Immature natural killer cell (primary cell): Measurements from ENCODE around the gene TAF11L3. TPM values are rescaled to one million over a fixed set of nuclear protein-coding genes. Genes with fewer than 3 reads are reported as not detected.
"Not testable (repeated sequence)": the region's sequence is repeated elsewhere in the genome, so short reads cannot be mapped to it uniquely, and the experiment has no call there.

Source experiments
- DNase-seq, 3 donors: peaks; one replicate each; pipeline ENCODE4 v3.0.0; 2022; ENCODE audit warnings: mixed read lengths in 1 of 3
- H3K27ac Mint-ChIP-seq, 6 donors: one replicate each; pipeline ENCODE4 v1.8.0; 2020; ENCODE audit warnings: mixed read lengths in 6 of 6, mild to moderate bottlenecking in 5 of 6, inconsistent platforms in 4 of 6, moderate library complexity in 3 of 6
- H3K27me3 Mint-ChIP-seq, 3 donors: one replicate each; pipeline ENCODE4 v1.8.0; 2020 to 2021; ENCODE audit warnings: low read depth in 3 of 3, mild to moderate bottlenecking in 3 of 3, mixed read lengths in 3 of 3, moderate library complexity in 3 of 3, inconsistent platforms in 1 of 3
- H3K36me3 Mint-ChIP-seq, 3 donors: one replicate each; pipeline ENCODE4 v1.8.0; 2020; ENCODE audit warnings: mixed read lengths in 3 of 3, inconsistent platforms in 2 of 3, mild to moderate bottlenecking in 2 of 3
- H3K4me1 Mint-ChIP-seq, 2 donors: one replicate each; pipeline ENCODE4 v1.8.0; 2020; ENCODE audit warnings: inconsistent platforms in 2 of 2, mild to moderate bottlenecking in 2 of 2, mixed read lengths in 2 of 2, moderate library complexity in 1 of 2
- H3K4me3 Mint-ChIP-seq, 5 donors: one replicate each; pipeline ENCODE4 v1.8.0; 2020; ENCODE audit warnings: mild to moderate bottlenecking in 5 of 5, mixed read lengths in 5 of 5, inconsistent platforms in 3 of 5, moderate library complexity in 3 of 5
- H3K9me3 Mint-ChIP-seq, 6 donors: one replicate each; pipeline ENCODE4 v1.8.0; 2020; ENCODE audit warnings: mild to moderate bottlenecking in 6 of 6, mixed read lengths in 6 of 6, inconsistent platforms in 4 of 6, moderate library complexity in 3 of 6
- polyA plus RNA-seq, 3 donors: library from polyadenylated mRNA; unstranded; fragments of 300-500 nt; fragmentation: Illumina TruSeq; gene quantifications; one replicate each; pipeline ENCODE4 v1.2.3, GENCODE V29; 2021

The TAF11L3 gene
- polyA plus RNA-seq: not detected

DNA sequence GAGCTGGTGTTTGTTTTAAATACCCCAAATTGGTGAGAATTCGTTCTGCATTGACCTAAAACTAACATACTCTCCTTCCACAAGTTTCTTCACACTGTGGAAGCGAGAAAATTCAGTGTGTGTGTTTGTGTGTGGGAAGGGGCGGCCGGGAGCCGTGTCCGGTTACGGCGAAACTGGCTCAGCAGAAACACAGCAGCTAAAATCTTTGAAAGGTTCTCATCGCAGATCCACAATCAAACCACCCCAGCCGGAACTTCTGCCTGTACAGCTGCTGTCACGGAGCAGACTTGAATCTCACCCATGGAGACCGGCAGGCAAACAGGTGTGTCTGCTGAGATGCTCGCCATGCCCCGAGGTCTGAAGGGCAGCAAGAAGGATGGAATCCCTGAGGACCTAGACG lies at the start of gene TAF11L3:
TSS of gene TAF11L3 (plus strand) at position 301 of the 400 bp plus-strand sequence.
- H3K9me3 Mint-ChIP-seq: peaks cover 0 to 16% (median 6%) of the 10 kb centered on the region in 6 donors
- not testable (repeated sequence) for H3K4me3 Mint-ChIP-seq, H3K4me1 Mint-ChIP-seq, DNase-seq, H3K36me3 Mint-ChIP-seq, H3K27ac Mint-ChIP-seq, H3K27me3 Mint-ChIP-seq

DNA sequence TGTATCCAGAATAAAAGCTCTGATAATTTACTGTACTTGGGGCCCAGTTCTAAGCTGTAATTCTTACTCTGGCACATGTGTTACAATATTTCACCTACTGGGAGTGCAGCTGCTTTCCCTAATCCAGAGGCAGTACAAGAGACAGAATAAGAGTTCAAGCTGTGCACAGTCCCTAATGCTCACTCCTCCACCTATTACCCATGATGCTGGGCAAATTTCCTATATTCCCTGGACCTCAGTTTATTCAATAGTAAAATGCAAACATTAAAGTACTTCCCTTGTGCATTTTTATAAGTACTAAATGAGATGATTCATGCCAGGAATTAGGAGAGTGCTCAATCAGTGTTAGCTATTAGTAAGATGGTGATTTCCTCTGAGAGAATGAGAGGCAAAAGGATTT lies 48.1 kb upstream of the TAF11L3 start:
- Mint-ChIP-seq H3K4me1 (no peaks in the 10 kb centered on the region), H3K27ac (no peak overlapping the region), H3K9me3 (peaks cover 7 to 46% (median 25%) of the 10 kb centered on the region in 6 donors), H3K27me3 (peaks cover 0 to 4% (median 3%) of the 10 kb centered on the region in 3 donors), H3K36me3 (peaks cover 0 to 4% (median 3%) of the 10 kb centered on the region in 3 donors), H3K4me3 (no peak overlapping the region)
- no peak for DNase-seq

DNA sequence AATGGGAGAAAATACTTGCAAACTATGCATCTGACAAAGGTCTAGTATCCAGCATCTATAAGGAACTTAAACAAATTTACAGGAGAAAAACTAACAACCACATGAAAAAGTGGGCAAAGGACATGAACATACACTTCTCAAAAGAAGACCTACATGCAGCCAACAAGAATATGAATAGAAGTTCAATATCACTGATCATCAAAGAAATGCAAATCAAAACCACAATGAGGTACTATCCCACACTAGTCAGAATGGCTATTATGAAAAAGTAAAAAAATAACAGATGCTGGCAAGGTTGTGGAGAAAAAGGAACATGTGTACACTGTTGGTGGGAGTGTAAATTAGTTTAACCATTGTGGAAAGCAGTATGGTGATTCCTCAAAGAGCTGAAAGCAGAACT lies 43.1 kb upstream of the TAF11L3 start:
- H3K4me3 Mint-ChIP-seq, DNase-seq, H3K4me1 Mint-ChIP-seq: not testable (repeated sequence)

DNA sequence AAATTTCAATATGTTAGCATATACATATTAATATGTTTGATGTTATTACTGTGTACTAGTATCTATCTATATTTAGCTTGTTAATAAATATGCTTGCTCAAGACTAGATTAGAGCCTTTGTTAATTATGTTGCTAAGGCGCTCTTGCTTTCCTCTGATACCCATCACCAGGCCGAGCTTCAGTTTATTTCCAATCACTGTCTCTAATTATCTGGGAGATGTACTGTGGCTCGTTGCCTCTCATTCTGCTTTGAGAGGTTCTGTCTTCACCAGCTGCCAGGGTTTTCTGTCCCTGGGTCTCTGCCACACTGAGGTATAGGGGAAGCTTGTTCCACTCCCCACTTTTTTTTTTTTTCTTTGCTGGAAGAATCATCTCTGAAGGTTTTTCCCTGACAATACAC lies 41.1 kb upstream of the TAF11L3 start:
- Mint-ChIP-seq H3K36me3 (no peaks in the 10 kb centered on the region), H3K4me3 (no peak overlapping the region), H3K4me1 (no peaks in the 10 kb centered on the region), H3K27ac (no peak overlapping the region), H3K27me3 (peaks cover 0 to 8% (median 3%) of the 10 kb centered on the region in 3 donors), H3K9me3 (peaks cover 7 to 22% (median 16%) of the 10 kb centered on the region in 6 donors)
- no peak for DNase-seq

More for the DNA sequence above, 43.1 kb upstream of the TAF11L3 start:
- peaks cover 6 to 29% (median 22%) of the 10 kb centered on the region in 6 donors for H3K9me3 Mint-ChIP-seq
- not testable (repeated sequence) for H3K27ac Mint-ChIP-seq, H3K36me3 Mint-ChIP-seq, H3K27me3 Mint-ChIP-seq

DNA sequence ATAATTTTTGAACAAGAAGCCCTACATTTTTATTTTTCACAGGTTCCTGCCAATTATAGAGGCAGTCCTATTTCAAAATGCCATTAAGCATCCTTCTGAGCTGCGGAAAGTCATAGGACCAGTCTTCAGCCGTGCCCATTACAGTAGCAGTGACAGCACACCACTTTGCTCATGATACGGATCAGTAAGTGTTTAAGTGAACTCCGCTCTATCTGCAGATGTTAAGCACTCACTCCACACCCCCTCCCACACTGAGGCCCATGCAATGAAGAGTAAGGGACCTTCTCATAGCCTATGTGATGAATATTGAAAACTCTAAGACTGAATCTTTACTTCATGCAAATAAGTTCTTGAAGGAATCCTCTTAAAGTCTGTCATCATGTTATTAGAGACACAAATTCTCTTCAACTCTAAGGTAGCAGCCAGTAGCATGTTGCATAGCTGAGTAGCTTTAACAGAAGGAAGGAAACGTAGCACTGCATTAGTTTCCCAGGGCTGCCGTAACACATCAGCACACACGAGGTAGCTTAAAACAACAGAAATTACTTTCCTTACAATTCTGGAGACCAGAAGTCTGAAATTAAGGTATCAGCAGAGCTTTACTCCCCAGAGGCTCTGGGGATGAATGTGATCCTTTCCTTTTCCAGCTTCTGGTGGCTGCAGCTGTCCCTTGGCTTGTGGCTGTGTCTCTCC lies 40.4 kb upstream of the TAF11L3 start:
- no peak for DNase-seq
- H3K4me1 Mint-ChIP-seq: no peaks in the 10 kb centered on the region
- H3K4me3 Mint-ChIP-seq: no peak overlapping the region
- no peaks in the 10 kb centered on the region for H3K36me3 Mint-ChIP-seq
- no peak overlapping the region for H3K27ac Mint-ChIP-seq
- peaks cover 0 to 8% (median 1%) of the 10 kb centered on the region in 3 donors for H3K27me3 Mint-ChIP-seq
- peaks cover 7 to 20% (median 15%) of the 10 kb centered on the region in 6 donors for H3K9me3 Mint-ChIP-seq

DNA sequence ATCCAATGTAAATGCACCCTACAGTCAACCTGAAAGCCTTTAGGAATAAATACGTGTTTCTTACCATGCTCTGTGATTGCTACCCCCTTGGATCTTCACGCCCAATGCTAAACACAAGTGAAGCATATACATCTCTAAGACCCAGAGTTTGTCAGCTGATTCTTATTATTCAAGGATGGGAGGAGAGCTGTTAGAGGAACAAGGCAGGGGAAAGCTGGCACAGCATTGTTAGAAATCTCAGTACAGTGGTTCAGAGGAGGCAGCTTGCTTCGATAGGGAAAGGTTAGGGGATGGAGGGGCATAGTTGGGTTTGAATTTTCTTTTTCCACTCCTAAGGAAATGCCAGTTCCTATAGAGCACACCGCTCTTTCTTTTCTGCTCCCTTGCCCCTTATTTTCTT lies 36.8 kb upstream of the TAF11L3 start:
- H3K27me3 Mint-ChIP-seq: peaks cover 0 to 3% (median 2%) of the 10 kb centered on the region in 3 donors
- no peak overlapping the region for H3K27ac Mint-ChIP-seq
- no peak for DNase-seq
- H3K9me3 Mint-ChIP-seq: peaks cover 6 to 15% (median 11%) of the 10 kb centered on the region in 6 donors
- no peaks in the 10 kb centered on the region for H3K36me3 Mint-ChIP-seq
- no peaks in the 10 kb centered on the region for H3K4me1 Mint-ChIP-seq
- H3K4me3 Mint-ChIP-seq: no peak overlapping the region

DNA sequence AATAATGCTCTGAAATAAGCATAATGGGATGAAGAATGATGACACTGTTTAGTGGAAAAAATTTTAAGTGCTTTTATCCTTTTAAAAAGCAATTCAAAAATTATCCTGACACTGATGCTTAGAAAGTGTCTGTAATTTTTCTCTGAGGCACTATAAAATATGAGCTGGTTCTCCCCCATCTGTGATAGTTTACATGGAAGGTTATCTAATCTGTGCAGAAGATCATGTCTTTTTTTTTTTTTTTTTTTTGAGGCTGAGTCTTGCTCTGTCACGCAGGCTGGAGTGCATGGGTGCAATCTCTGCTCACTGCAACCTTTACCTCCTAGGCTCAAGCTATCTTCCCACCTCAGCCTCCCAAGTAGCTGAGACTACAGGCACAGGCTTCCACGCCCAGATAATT lies 35.4 kb upstream of the TAF11L3 start:
- Mint-ChIP-seq H3K36me3 (no peaks in the 10 kb centered on the region), H3K27me3 (peaks cover 0 to 3% (median 2%) of the 10 kb centered on the region in 3 donors), H3K9me3 (peaks cover 7 to 21% (median 12%) of the 10 kb centered on the region in 6 donors), H3K27ac (no peak overlapping the region), H3K4me1 (no peaks in the 10 kb centered on the region), H3K4me3 (no peak overlapping the region)
- DNase-seq: no peak

DNA sequence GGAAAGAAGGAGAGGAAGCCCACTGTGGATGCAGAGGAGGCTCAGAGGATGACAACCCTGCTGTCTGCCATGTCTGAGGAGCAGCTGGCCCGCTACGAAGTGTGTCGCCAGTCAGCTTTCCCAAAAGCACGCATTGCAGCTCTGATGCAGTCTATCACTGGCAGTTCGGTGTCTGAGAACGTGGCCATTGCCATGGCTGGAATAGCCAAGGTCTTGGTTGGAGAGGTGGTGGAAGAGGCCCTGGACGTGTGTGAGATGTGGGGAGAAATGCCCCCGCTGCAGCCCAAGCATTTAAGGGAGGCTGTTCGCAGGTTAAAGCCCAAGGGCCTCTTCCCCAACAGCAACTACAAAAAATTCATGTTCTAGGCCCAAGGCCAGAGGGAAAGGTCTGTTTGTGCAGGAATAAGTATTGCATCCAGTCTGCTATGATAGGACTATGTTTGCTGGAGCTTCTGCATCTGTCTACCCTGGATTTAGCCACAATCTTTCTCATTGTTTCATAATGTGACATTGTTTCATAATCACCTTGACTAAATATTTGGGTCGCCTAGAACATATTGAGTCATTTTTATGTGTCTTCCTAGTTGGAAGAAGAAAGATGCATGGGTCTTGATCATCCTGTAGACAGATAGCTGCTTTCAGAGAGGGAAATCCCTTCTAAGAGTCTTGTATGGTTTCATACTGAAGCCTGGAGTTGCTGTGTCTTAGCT lies 31.5 kb upstream of the TAF11L3 start:
- H3K4me3 Mint-ChIP-seq, H3K27me3 Mint-ChIP-seq, DNase-seq, H3K27ac Mint-ChIP-seq, H3K36me3 Mint-ChIP-seq, H3K4me1 Mint-ChIP-seq: not testable (repeated sequence)
- H3K9me3 Mint-ChIP-seq: peaks cover 6 to 26% (median 14%) of the 10 kb centered on the region in 6 donors

DNA sequence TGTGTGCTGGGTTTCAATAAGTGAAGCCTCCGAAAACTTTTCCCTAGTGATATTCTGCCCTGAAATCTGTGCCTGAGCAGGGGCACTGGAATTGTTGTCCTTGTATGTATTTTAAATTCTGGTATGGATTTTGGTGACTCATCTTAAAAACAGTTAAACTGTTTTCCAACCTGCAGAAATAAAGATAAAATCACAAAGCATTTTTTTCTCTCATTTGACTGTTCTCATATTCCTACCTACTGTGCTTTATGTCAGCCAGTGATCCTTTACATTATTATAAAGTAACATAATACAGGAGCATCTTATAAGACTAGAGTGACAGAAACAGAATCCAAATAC lies 31.0 kb upstream of the TAF11L3 start:
- peaks cover 0 to 2% (median 0%) of the 10 kb centered on the region in 3 donors for H3K27me3 Mint-ChIP-seq
- no peak for DNase-seq
- H3K4me3 Mint-ChIP-seq: no peak overlapping the region
- H3K9me3 Mint-ChIP-seq: peaks cover 6 to 27% (median 15%) of the 10 kb centered on the region in 6 donors
- H3K36me3 Mint-ChIP-seq: no peaks in the 10 kb centered on the region
- no peaks in the 10 kb centered on the region for H3K4me1 Mint-ChIP-seq
- H3K27ac Mint-ChIP-seq: no peak overlapping the region

DNA sequence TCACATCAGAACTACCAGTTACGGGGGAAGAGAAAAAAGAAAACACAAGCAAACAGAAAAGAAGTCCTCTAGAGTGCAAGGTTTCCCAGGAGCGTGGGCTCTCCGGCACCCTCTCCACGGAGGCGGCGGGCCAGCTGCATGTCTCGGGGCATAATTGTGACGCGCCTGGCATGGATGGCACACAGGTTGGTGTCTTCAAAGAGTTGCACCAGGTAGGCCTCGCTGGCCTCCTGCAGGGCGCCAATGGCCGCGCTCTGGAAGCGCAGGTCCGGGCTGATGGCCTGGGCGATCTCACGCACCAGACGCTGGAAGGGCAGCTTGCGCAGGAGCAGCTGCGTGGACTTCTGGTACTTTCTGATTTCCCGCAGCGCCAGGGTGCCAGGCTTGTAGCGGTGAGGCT lies 26.9 kb upstream of the TAF11L3 start:
- H3K27ac Mint-ChIP-seq, DNase-seq, H3K4me3 Mint-ChIP-seq, H3K4me1 Mint-ChIP-seq, H3K27me3 Mint-ChIP-seq, H3K36me3 Mint-ChIP-seq: not testable (repeated sequence)
- H3K9me3 Mint-ChIP-seq: peaks cover 14 to 47% (median 25%) of the 10 kb centered on the region in 6 donors

DNA sequence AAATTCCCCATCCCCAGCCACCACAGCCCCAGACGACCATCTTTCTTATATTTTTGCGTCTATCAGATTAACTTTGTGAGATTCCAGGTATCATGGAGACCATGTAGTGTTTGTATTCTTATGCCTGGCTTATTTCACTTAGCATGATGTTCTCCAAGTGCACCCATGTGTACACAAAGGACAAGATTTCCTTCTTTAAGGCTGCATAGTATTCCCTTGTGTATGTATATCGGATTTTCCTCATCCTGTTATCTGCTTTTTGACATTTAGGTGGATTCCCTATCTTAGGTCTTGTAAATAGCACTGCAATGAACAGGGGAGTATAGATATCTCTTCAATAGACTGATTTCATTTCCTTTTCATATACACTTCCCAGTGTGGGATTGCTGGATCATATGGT lies 25.4 kb upstream of the TAF11L3 start:
- H3K27me3 Mint-ChIP-seq: no peaks in the 10 kb centered on the region
- no peak overlapping the region for H3K27ac Mint-ChIP-seq
- H3K4me3 Mint-ChIP-seq: no peak overlapping the region
- no peak for DNase-seq
- H3K9me3 Mint-ChIP-seq: peaks cover 12 to 52% (median 26%) of the 10 kb centered on the region in 6 donors
- H3K4me1 Mint-ChIP-seq: no peaks in the 10 kb centered on the region
- peaks cover 0 to 5% (median 0%) of the 10 kb centered on the region in 3 donors for H3K36me3 Mint-ChIP-seq

DNA sequence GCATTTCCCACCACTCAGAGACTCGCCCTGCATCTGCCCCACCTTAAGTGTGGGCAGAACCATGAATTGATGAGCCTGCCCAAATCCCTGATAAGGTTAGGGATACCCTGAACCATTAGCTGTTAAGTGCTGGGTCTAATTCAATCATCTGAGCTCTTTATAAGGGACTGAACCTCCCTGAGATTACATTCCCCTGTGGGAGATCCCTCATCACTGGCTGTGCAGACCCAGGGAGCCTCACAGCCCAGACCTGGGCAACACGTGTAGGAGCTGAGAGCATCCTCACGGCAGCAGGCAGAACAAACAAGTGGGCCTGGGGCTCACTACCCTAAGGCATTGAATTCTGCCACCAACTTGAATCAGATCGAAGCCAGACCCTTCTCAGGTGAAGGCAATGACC lies 20.7 kb upstream of the TAF11L3 start:
- no peak for DNase-seq
- peaks cover 0 to 5% (median 0%) of the 10 kb centered on the region in 3 donors for H3K36me3 Mint-ChIP-seq
- no peaks in the 10 kb centered on the region for H3K4me1 Mint-ChIP-seq
- H3K27me3 Mint-ChIP-seq: peaks cover 0 to 2% (median 0%) of the 10 kb centered on the region in 3 donors
- H3K9me3 Mint-ChIP-seq: peaks cover 9 to 53% (median 26%) of the 10 kb centered on the region in 6 donors
- H3K27ac Mint-ChIP-seq: no peak overlapping the region
- H3K4me3 Mint-ChIP-seq: no peak overlapping the region

DNA sequence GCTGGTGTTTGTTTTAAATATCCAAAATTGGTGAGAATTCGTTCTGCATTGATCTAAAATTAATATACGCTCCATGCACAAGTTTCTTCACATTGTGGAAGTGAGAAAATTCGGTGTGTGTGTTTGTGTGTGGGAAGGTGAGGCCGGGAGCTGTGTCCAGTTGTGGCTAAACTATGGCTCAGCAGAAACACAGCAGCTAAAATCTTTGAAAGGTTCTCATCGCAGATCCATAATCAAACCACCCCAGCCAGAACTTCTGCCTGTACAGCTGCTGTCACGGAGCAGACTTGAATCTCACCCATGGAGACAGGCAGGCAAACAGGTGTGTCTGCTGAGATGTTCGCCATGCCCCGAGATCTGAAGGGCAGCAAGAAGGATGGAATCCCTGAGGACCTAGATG lies 20.2 kb upstream of the TAF11L3 start, which contains the start of gene TAF11L2:
TSS of gene TAF11L2 (plus strand) at position 301 of the 400 bp plus-strand sequence.
- H3K27me3 Mint-ChIP-seq, H3K27ac Mint-ChIP-seq, H3K4me3 Mint-ChIP-seq, H3K4me1 Mint-ChIP-seq, H3K36me3 Mint-ChIP-seq, DNase-seq: not testable (repeated sequence)
- H3K9me3 Mint-ChIP-seq: peaks cover 6 to 51% (median 23%) of the 10 kb centered on the region in 6 donors

DNA sequence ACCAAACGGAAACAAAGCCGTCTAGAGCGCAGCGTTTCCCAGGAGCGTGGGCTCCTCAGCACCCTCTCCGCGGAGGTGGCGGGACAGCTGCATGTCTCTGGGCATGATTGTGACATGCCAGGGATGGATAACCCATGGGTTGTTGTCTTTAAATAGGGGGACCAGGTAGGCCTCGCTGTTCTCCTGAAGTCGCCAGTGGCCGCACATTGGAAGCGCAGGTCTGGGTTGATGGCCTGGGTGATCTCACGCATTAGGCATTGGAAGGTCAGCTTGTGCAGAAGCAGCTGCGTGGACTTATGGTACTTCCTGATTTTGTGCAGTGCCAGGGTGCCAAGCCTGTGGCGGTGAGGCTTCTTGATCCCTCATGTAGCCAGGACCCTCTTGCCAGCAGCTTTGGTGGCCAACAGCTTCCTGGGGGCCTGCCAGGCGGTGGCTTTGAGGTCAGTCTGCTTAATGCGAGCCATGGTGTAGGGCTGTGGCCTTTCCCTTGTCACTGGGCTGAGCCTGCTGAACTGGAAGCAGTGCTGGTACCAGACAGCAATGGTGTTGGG lies 6.3 kb upstream of the TAF11L3 start:
- Mint-ChIP-seq H3K9me3 (peaks cover 8 to 44% (median 15%) of the 10 kb centered on the region in 6 donors), H3K4me3 (no peak overlapping the region), H3K27me3 (no peaks in the 10 kb centered on the region), H3K27ac (no peak overlapping the region), H3K36me3 (no peaks in the 10 kb centered on the region), H3K4me1 (no peaks in the 10 kb centered on the region)
- no peak for DNase-seq
